CD4-positive, CD25-positive, alpha-beta regulatory T cell (primary cell): ENCODE results near the gene USP49. TPM values are rescaled to one million over a fixed set of nuclear protein-coding genes. Genes with fewer than 3 reads are reported as not detected.

Source experiments
- ATAC-seq, 2 donors: fragments of 150-1000 bp; cut with Tn5 transposase; one replicate each; pipeline ENCODE4 v1.10.0; 2021; ENCODE audit warnings: low read depth in 2 of 2, moderate number of reproducible peaks in 2 of 2, moderate library complexity in 1 of 2
- DNase-seq, 3 donors: peaks; one replicate each; pipeline versions ENCODE4 v3.0.0 to v3.0.0-alpha.2; 2012 to 2022; ENCODE audit warnings: mixed read lengths in 1 of 3
- H3K27ac ChIP-seq: one replicate; pipeline ENCODE4 v1.7.0; 2013; ENCODE audit warnings: mild to moderate bottlenecking, low read length; ENCODE audit not compliant: insufficient read depth, poor library complexity, severe bottlenecking
- H3K27me3 ChIP-seq: one replicate; pipeline ENCODE4 v1.7.0; 2013; ENCODE audit warnings: low read length; ENCODE audit not compliant: control insufficient read depth, insufficient read depth
- H3K36me3 ChIP-seq: one replicate; pipeline ENCODE4 v1.7.0; 2013; ENCODE audit warnings: mild to moderate bottlenecking, low read length, moderate library complexity; ENCODE audit not compliant: control insufficient read depth, insufficient read depth
- H3K4me1 ChIP-seq: 2 replicates; pipeline ENCODE4 v1.7.0; 2013; ENCODE audit warnings: mild to moderate bottlenecking, low read length; ENCODE audit not compliant: insufficient read depth, control insufficient read depth, poor library complexity, severe bottlenecking
- H3K4me3 ChIP-seq: one replicate; pipeline ENCODE4 v1.7.0; 2013; ENCODE audit warnings: low read depth, mild to moderate bottlenecking, low read length, moderate library complexity
- H3K9me3 ChIP-seq, 2 experiments: 1 replicate in 1 of 2; 2 replicates in 1 of 2; pipeline ENCODE4 v1.7.0; 2013; ENCODE audit warnings: low read length in 2 of 2, mild to moderate bottlenecking in 1 of 2, moderate library complexity in 1 of 2; ENCODE audit not compliant: control insufficient read depth in 2 of 2
- H3K27ac Mint-ChIP-seq, 3 donors: one replicate each; pipeline ENCODE4 v1.8.0; 2020 to 2022; ENCODE audit warnings: mild to moderate bottlenecking in 3 of 3, mixed read lengths in 3 of 3, moderate library complexity in 2 of 3
- H3K27me3 Mint-ChIP-seq: one replicate; pipeline ENCODE4 v1.8.0; 2022; ENCODE audit warnings: mild to moderate bottlenecking, mixed read lengths
- H3K36me3 Mint-ChIP-seq: one replicate; pipeline ENCODE4 v1.8.0; 2020; ENCODE audit warnings: mixed read lengths
- H3K4me1 Mint-ChIP-seq, 4 donors: one replicate each; pipeline ENCODE4 v1.8.0; 2020 to 2022; ENCODE audit warnings: mixed read lengths in 4 of 4, mild to moderate bottlenecking in 1 of 4
- H3K4me3 Mint-ChIP-seq, 4 donors: one replicate each; pipeline ENCODE4 v1.8.0; 2020 to 2022; ENCODE audit warnings: mild to moderate bottlenecking in 4 of 4, mixed read lengths in 4 of 4, moderate library complexity in 3 of 4
- H3K9me3 Mint-ChIP-seq, 7 donors: one replicate each; pipeline ENCODE4 v1.8.0; 2020 to 2022; ENCODE audit warnings: mixed read lengths in 7 of 7, mild to moderate bottlenecking in 3 of 7, moderate library complexity in 2 of 7
- polyA plus RNA-seq, 4 donors: library from polyadenylated mRNA; unstranded; fragments of 300-500 nt; fragmentation: Illumina TruSeq; gene quantifications; one replicate each; pipeline ENCODE4 v1.2.3, GENCODE V29; 2021
- total RNA-seq: library from RNA; stranded (reverse); gene quantifications from one replicate; pipeline ENCODE4 v1.2.3, GENCODE V29; 2022

The USP49 gene
- total and polyA plus RNA-seq, 5 donors from 2014 or later: 0.34 to 2.9 (median 0.52) TPM

- Histone ChIP-seq H3K27ac (peak within 1 kb of the TSS; percentile 86), H3K4me3 (peak within 1 kb of the TSS; percentile 98), H3K9me3 (no peaks in the 10 kb centered on the region), H3K4me1 (peaks cover 24% of the 10 kb centered on the region), H3K27me3 (no peaks in the 10 kb centered on the region), H3K36me3 (peaks cover 24% of the 10 kb centered on the region)
- DNase-seq (peak; percentile 92 to 96 (median 95)), ATAC-seq (peak; percentile 83 to 86)
- Mint-ChIP-seq H3K27ac (peak within 1 kb of the TSS; percentile 97 to 99 (median 97)), H3K4me1 (peaks cover 6 to 26% (median 12%) of the 10 kb centered on the region in 4 donors), H3K9me3 (no peaks in the 10 kb centered on the region), H3K4me3 (peak within 1 kb of the TSS; percentile 96 to 97 (median 96)), H3K36me3 (peaks cover 8% of the 10 kb centered on the region), H3K27me3 (peaks cover 13% of the 10 kb centered on the region)
These were observed 107.8 kb downstream of the USP49 start, which contains the start of gene TOMM6 for GRCh38 chr6:41787219-41787917. Gene TOMM6 (plus strand): TSS chr6:41787694. CDS start chr6:41787698, 4 bp downstream.

- Histone ChIP-seq H3K27me3 (no peaks in the 10 kb centered on the region), H3K27ac (peak overlapping the region; percentile 86), H3K4me3 (peak overlapping the region; percentile 98), H3K4me1 (peaks cover 24% of the 10 kb centered on the region), H3K36me3 (peaks cover 22% of the 10 kb centered on the region), H3K9me3 (no peaks in the 10 kb centered on the region)
- Mint-ChIP-seq H3K27me3 (peaks cover 14% of the 10 kb centered on the region), H3K36me3 (peaks cover 8% of the 10 kb centered on the region), H3K27ac (peak overlapping the region; percentile 97 to 99 (median 97)), H3K4me1 (peaks cover 6 to 24% (median 12%) of the 10 kb centered on the region in 4 donors), H3K4me3 (peak overlapping the region; percentile 96 to 97 (median 96)), H3K9me3 (no peaks in the 10 kb centered on the region)
- peak; percentile 81 to 86 (median 83) for DNase-seq
- ATAC-seq: peak; percentile 74 to 75
These were observed 108.5 kb downstream of the USP49 start for GRCh38 chr6:41786451-41787218.

GRCh38 chr6:41785689-41786450 is 109.3 kb downstream of the USP49 start:
- ATAC-seq (no peak), DNase-seq (no peak)
- Histone ChIP-seq H3K27ac (no peak overlapping the region), H3K4me3 (no peak overlapping the region), H3K36me3 (peaks cover 20% of the 10 kb centered on the region), H3K27me3 (peaks cover 2% of the 10 kb centered on the region), H3K4me1 (peaks cover 25% of the 10 kb centered on the region), H3K9me3 (no peaks in the 10 kb centered on the region)
- Mint-ChIP-seq H3K4me1 (peaks cover 6 to 26% (median 14%) of the 10 kb centered on the region in 4 donors), H3K9me3 (no peaks in the 10 kb centered on the region), H3K4me3 (peak overlapping the region; percentile 81 to 96 (median 92)), H3K36me3 (peaks cover 8% of the 10 kb centered on the region), H3K27ac (peak overlapping the region in 2 of 3 donors; percentile 38 to 88), H3K27me3 (peaks cover 20% of the 10 kb centered on the region)

GRCh38 chr6:41785254-41785653 is 109.9 kb downstream of the USP49 start:
- Histone ChIP-seq H3K27ac (no peak overlapping the region), H3K4me3 (no peak overlapping the region), H3K27me3 (peaks cover 2% of the 10 kb centered on the region), H3K36me3 (peaks cover 14% of the 10 kb centered on the region), H3K4me1 (peaks cover 32% of the 10 kb centered on the region), H3K9me3 (no peaks in the 10 kb centered on the region)
- peaks cover 6 to 28% (median 12%) of the 10 kb centered on the region in 4 donors for H3K4me1 Mint-ChIP-seq
- H3K27ac Mint-ChIP-seq: no peak overlapping the region
- H3K9me3 Mint-ChIP-seq: no peaks in the 10 kb centered on the region
- DNase-seq (no peak), ATAC-seq (no peak)
- H3K36me3 Mint-ChIP-seq: peaks cover 8% of the 10 kb centered on the region
- H3K27me3 Mint-ChIP-seq: peaks cover 20% of the 10 kb centered on the region
- H3K4me3 Mint-ChIP-seq: peak overlapping the region; percentile 66 to 96 (median 85)

- ATAC-seq: no peak
- peak overlapping the region; percentile 66 to 96 (median 85) for H3K4me3 Mint-ChIP-seq
- no peaks in the 10 kb centered on the region for H3K9me3 Mint-ChIP-seq
These were observed 110.5 kb downstream of the USP49 start for GRCh38 chr6:41784581-41785171.

GRCh38 chr6:41783106-41783780 is 111.9 kb downstream of the USP49 start:
- H3K27me3 ChIP-seq: peaks cover 2% of the 10 kb centered on the region
- no peak overlapping the region for H3K27ac ChIP-seq
- H3K36me3 Mint-ChIP-seq: peaks cover under 1% of the 10 kb centered on the region
- H3K9me3 ChIP-seq: no peaks in the 10 kb centered on the region
- ATAC-seq (no peak), DNase-seq (no peak)
- H3K27ac Mint-ChIP-seq: no peak overlapping the region
- H3K36me3 ChIP-seq: no peaks in the 10 kb centered on the region
- H3K4me1 Mint-ChIP-seq: peaks cover 9 to 32% (median 18%) of the 10 kb centered on the region in 4 donors
- no peak overlapping the region for H3K4me3 ChIP-seq
- H3K4me1 ChIP-seq: peaks cover 31% of the 10 kb centered on the region
- H3K27me3 Mint-ChIP-seq: peaks cover 26% of the 10 kb centered on the region
- peak overlapping the region in 3 of 4 donors; percentile 36 to 89 (median 48) for H3K4me3 Mint-ChIP-seq
- H3K9me3 Mint-ChIP-seq: no peaks in the 10 kb centered on the region

More at GRCh38 chr6:41784581-41785171, 110.5 kb downstream of the USP49 start:
- Histone ChIP-seq H3K4me3 (no peak overlapping the region), H3K36me3 (peaks cover 8% of the 10 kb centered on the region), H3K4me1 (peaks cover 33% of the 10 kb centered on the region), H3K9me3 (no peaks in the 10 kb centered on the region), H3K27me3 (peaks cover 2% of the 10 kb centered on the region), H3K27ac (no peak overlapping the region)
- peak overlapping the region in 1 of 3 donors; percentile 15 for H3K27ac Mint-ChIP-seq
- peaks cover 6 to 33% (median 11%) of the 10 kb centered on the region in 4 donors for H3K4me1 Mint-ChIP-seq
- H3K36me3 Mint-ChIP-seq: peaks cover 7% of the 10 kb centered on the region
- no peak for DNase-seq
- H3K27me3 Mint-ChIP-seq: peaks cover 25% of the 10 kb centered on the region
